HG03025 (cell line): ENCODE results near the gene TUBA3C.
"Not testable (repeated sequence)": the region's sequence is repeated elsewhere in the genome, so short reads cannot be mapped to it uniquely, and the experiment has no call there.

Experiments
- ATAC-seq: cut with Tn5 transposase; IDR thresholded peaks from one replicate; pipeline ENCODE4 v1.9.1; 2021; ENCODE audit warnings: mild to moderate bottlenecking, moderate library complexity; ENCODE audit not compliant: unreplicated experiment, low FRiP score

The TUBA3C gene

DNA sequence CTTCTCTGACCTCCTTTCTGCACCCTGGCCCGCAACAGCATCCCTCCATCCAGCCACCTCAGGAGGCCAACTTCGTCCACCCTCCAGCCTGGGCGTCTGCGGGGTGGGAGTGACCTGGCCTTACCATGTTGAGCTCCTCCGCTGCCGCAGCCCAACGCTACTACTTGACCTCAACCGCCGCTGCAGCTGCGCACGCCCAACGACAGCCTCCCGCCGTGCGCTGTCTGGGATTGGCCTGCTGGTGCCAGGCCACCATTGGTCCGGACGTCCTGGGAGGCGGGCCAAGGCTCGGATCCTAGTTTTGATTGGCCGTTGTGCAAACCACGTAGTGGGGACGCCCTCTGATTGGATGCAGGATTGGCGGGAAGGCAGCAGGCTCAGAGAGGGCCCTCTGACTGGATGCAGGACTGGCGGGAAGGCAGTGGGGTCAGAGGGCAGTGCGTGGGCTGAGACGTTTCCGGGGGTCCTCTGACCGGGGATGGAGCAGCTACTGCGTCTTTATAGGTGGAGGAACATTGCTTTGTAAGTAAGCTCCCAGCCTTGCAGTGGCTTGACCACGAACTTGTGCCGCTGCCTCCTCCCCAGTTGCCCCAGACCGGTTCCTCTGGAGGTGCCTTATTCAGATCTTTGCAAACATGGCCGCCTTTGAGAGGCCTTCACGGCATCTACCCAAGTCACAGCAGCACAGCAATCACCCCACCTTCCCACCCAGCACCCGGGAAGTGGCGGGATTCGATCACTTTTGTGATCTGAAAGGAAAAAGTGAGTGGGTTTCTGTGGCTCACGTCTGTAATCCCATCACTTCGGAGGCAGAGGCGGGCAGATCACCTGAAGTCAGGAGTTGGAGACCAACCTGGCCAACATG lies at the start of gene TUBA3C:
Gene TUBA3C (minus strand): TSS at position 204 of the 865 bp plus-strand sequence. CDS start 77 bp downstream, at position 127.
- no peak for ATAC-seq

- ATAC-seq: not testable (repeated sequence)
Measured at GRCh38 chr13:19207413-19207812, 25.8 kb upstream of the TUBA3C start.

DNA sequence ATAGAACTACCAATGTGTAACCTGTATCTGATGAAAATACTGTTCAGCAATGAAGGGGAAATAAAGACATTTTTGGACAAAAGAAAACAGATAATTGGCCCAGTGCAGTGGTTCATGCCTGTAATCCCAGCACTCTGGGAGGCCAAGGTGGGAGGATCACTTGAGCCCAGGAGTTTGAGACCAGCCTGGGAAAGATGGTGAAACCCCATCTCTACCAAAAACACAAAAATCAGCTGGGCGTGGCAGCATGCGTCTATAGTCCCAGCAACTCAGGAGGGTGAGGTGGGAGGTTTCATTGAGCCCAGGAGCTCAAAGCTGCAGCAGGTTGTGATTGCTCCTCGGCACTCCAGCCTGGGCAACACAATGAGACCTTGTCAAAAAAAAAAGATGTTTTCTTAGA lies 11.0 kb upstream of the TUBA3C start:
- ATAC-seq: not testable (repeated sequence)

GRCh38 chr13:19189911-19190310 lies 8.3 kb upstream of the TUBA3C start:
- ATAC-seq: not testable (repeated sequence)

- not testable (repeated sequence) for ATAC-seq
Measured at GRCh38 chr13:19189368-19189767, 7.7 kb upstream of the TUBA3C start.

DNA sequence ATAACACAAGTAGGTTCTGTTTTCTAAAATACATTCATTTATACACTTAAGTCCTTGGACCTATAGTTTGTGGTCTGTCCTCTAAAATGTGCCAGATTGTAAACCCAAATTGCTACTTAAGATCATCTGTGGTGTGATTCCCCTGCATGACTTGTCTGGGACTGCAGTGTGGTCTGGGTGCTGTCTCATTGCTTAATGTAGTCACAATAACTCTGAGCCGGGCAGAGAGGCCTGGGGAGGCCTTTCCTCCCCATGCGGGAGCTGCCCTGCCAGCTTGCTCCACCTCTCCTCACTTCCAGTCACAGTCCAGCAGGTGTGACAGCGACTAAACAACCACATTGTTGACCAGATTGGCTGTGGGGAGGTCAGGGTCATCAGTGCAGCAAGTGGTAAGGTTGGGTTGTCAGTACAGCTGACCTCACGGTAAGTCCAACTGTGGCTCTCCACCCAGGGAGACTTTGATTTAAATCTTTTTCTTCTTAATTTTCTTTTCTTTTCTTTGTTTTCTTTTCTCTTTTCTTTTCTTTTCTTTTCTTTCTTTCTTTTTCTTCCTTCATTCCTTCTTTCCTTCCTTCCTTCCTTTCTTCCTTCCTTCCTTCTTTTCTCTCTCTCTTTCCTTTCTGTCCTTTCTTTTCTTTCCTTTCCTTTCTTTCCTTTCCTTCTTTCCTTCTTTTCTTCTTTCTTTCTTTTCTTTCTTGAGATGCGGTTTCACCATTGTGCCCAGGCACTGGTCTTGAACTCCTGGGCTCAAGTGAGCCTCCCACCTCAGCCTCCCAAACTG lies 4.4 kb upstream of the TUBA3C start:
- ATAC-seq: no peak

DNA sequence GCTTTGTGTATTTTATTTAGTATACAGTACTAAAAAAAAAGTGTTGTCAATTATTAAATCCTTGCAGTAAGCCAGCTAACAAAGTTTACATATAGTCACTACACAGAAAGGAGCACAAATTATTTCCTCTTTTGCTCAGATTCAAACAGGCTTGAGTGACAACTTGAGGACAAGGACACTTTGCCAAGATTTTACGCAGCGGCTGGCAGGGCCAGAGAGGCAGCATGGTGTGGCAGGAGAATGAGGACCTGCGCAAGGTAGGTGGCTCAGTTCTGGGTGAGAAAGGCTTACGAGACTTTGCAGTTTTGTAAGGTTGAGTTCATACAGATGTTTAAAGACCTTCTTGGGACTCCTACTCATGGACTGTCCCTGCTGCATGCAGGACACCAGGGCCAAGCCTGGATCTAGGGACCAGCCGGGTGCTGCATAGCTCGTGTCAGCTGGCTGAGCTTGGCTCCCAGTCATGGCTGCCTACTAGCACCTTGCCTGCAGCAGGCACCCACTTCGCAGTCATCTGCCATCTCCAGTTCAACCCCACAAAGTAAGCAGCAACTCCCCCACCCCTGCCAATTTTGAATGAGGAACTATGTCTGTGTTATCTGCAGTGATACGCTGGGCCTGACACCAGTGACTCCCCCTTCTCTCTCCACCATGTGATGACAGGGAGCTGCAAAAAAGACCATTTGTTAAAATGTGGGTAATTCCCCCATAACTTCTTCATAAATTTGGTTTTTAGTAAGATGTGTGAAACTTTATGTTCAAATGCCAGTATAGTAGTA lies 3.7 kb upstream of the TUBA3C start:
- no peak for ATAC-seq

- ATAC-seq: no peak
Measured at GRCh38 chr13:19184176-19184575, 2.6 kb upstream of the TUBA3C start.

DNA sequence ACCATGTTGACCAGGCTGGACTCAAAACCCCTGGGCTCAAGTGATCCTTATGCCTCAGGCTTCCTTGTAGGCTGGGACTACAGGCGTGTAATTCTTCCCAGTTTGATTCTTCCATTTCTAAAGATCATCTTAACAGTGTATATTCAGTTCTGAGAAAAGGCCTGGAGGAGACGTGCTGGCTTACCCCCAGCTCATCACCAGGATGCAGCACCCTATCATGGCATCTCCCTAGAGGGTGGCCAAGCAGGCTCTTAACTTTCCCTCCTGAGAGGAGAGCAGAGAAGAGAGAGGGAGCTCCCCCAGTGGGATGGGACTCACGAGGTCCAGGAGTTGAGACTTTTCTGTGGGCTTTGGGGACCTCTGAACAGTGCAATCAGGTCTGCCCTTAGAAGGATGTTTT lies 2.1 kb upstream of the TUBA3C start:
- ATAC-seq: no peak

GRCh38 chr13:19182536-19182935 lies 912 bp upstream of the TUBA3C start:
- ATAC-seq: no peak

DNA sequence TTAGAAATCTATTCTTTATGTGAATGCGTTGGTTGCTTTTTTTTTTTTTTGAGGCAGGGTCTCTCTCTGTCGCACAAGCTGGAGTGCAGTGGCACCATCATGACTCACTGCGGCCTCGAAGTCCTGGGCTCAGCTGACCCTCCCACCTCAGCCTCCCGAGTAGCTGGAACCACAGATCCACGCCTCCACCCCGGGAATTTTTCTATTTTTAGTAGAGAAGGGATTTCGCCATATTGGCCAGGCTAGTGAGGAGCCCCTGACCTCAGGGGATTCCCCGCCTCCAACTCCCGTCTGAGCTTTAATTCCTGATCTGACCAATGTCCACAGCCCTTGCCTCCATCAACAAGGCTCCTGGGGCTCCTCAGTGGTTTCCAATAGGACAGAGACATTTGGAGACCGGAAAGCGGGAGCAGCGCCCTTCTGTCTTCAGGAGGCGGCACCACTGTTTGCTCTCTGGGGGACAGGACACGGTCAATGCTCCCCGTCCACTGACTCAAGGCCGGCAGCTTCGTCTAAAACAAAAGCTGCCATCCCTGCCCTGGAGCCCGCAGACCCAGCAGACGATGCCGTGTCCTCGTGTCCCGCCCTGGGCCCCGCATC lies 503 bp downstream of the TUBA3C start:
- no peak for ATAC-seq

- ATAC-seq: no peak
Measured at GRCh38 chr13:19179916-19180315, 1.7 kb downstream of the TUBA3C start.

DNA sequence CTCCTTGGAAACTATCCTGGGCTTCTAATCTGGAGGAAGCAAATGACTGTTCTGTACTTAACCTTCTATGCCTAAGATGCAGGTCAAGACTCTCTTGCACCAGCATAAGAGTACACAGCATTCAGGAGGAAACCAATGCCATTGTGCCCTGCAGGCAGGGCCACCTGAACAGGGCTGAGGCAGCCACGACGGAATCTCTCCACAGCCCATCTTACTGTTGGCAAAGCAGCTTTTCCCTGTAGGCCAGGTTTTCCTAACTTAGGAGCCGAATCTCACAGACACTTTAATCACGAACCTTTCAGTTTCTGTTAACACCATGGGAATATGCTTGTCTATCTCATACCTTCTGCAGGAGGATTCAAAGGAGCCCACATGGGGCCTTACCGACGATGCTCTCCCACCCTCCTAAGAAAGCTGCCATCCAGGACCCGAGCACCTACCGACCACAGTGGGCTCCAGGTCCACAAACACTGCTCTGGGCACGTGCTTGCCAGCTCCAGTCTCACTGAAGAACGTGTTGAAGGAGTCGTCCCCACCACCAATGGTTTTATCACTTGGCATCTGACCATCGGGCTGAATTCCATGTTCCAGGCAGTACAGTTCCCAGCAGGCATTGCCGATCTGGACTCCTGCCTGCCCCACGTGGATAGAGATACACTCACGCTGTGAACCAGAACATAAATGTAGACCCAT lies 2.6 kb downstream of the TUBA3C start:
- ATAC-seq: no peak

DNA sequence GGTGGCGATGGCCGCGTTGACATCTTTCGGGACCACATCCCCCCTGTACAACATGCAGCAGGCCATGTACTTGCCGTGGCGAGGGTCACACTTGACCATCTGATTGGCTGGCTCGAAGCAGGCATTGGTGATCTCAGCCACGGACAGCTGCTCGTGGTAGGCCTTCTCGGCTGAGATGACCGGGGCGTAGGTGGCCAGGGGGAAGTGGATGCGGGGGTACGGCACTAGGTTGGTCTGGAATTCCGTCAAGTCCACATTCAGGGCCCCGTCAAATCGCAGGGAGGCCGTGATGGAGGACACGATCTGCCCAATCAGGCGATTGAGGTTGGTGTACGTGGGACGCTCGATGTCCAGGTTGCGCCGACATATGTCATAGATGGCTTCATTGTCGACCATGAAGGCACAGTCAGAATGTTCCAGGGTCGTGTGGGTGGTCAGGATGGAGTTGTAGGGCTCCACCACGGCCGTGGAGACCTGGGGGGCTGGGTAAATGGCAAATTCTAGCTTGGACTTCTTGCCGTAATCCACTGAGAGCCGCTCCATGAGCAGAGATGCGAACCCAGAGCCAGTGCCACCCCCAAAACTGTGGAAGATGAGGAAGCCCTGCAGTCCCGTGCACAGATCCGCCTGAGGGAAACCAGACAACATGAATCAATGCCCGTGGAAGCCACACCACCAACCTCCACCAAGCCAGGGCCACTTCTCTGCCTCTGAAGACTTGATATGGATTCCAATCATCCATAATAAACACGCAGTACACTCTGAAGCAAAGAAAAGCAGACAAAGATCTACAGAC lies 4.4 kb downstream of the TUBA3C start:
- not testable (repeated sequence) for ATAC-seq

- no peak for ATAC-seq
Measured at GRCh38 chr13:19173752-19174151, 7.9 kb downstream of the TUBA3C start.

GRCh38 chr13:19172647-19173030 lies 9.0 kb downstream of the TUBA3C start:
- no peak for ATAC-seq

- no peak for ATAC-seq
Measured at GRCh38 chr13:19172007-19172646, 9.5 kb downstream of the TUBA3C start.

DNA sequence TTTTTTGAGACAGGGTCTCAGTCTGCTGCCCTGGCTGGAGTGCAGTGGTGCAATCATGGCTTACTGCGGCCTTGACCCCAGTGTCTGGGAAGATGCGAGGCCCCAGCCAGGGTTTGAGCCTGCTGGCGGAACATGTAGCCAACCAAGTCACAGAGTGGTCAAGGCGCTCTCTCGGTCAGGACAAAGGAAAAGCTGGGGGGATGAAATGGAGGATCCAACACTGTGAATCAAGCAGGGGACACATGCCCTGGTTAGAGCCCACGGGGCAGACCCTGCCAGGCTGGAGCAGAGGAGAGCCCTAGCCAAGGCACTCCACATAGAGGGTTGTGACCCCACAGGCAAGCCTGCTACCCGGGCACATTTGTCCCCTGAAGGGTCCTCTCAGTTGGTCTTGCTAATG lies 10.1 kb downstream of the TUBA3C start:
- no peak for ATAC-seq

- no peak for ATAC-seq
Measured at GRCh38 chr13:19169991-19170390, 11.6 kb downstream of the TUBA3C start.
